Ishikawa (cell line): ENCODE results near the gene ATXN1.

Experiments used
- CREB1 ChIP-seq: IDR thresholded peaks from 2 replicates; pipeline ENCODE4 v1.6.1; 2012; ENCODE audit warnings: low read depth
- EP300 ChIP-seq: IDR thresholded peaks from 2 replicates; pipeline ENCODE4 v1.6.1; 2012; ENCODE audit warnings: borderline replicate concordance
- FOXM1 ChIP-seq: IDR thresholded peaks from 2 replicates; pipeline ENCODE4 v1.6.1; 2012; ENCODE audit warnings: low read depth, borderline replicate concordance
- MAX ChIP-seq: IDR thresholded peaks from 2 replicates; pipeline ENCODE4 v1.6.1; 2012
- NFIC ChIP-seq: IDR thresholded peaks from 2 replicates; pipeline ENCODE4 v1.6.1; 2012
- RAD21 ChIP-seq: IDR thresholded peaks from 2 replicates; pipeline ENCODE4 v1.6.1; 2012; ENCODE audit warnings: low read depth
- REST ChIP-seq: IDR thresholded peaks from 2 replicates; pipeline ENCODE4 v1.6.1; 2012; ENCODE audit warnings: low read depth, mild to moderate bottlenecking
- TAF1 ChIP-seq: IDR thresholded peaks from 2 replicates; pipeline ENCODE4 v1.6.1; 2012; ENCODE audit warnings: low read depth, mild to moderate bottlenecking
- TEAD4 ChIP-seq: IDR thresholded peaks from 2 replicates; pipeline ENCODE4 v1.6.1; 2012

GRCh38 chr6:16440636-16441212, 320.5 kb downstream of the ATXN1 start:
- no peak for TF ChIP-seq EP300
- no peak for TF ChIP-seq CREB1
- no peak for TF ChIP-seq REST
- TF ChIP-seq TAF1, result no peak
- no peak for TF ChIP-seq NFIC
- TF ChIP-seq TEAD4, result no peak
- TF ChIP-seq MAX, result no peak
- no peak for TF ChIP-seq FOXM1
- no peak for TF ChIP-seq RAD21
